GM08714 (cell line): ENCODE results near the gene RAB40B.

Experiments
- H3K4me3 ChIP-seq: fragments of 200-500 bp; sonication (Bioruptor generic); 2 replicates; pipeline ENCODE4 v1.5.1; 2014; ENCODE audit warnings: mild to moderate bottlenecking, low read length, inconsistent platforms
- ZNF274 ChIP-seq: IDR thresholded peaks from 2 replicates; pipeline ENCODE4 v1.6.1; 2012; ENCODE audit warnings: mild to moderate bottlenecking, low read depth, low read length

RAB40B gene

DNA sequence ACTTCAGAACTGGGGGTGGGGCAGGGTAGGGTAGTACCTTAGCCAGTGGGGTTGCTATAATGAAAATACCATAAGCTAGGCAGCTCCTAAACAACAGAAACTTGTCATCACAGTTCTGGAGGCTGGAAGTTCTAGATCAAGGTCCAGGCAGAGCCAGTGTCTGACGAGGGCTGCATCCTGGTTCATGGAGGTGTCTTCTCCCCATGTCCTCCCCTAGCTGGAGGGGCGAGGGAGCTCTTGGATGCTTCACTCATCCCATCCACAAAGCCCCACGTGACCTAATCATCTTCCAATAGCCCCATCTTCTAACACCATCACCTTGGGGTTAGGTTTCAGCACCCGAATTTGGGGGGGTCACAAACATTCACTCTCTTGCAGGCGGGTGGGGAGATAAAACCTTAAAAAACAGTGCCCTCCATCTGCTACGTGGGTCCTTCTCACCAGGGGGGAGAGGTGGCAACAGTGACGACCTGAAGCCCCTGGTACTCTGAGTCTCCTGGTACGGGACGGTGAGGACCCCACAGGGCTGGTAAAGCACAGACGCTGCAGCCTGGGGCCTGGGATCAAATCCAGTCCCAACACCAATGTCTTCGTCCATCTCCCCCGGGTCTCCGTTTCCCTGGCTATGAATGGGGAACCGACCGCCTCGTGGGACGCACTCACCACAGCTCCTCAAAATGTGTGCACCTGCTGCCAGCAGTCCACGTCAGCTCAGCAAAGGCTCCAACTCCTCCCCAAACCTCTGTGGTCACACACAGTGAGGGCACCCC lies 22.8 kb downstream of the RAB40B start:
- H3K4me3 ChIP-seq: no peak overlapping the region
- no peak for TF ChIP-seq ZNF274

DNA sequence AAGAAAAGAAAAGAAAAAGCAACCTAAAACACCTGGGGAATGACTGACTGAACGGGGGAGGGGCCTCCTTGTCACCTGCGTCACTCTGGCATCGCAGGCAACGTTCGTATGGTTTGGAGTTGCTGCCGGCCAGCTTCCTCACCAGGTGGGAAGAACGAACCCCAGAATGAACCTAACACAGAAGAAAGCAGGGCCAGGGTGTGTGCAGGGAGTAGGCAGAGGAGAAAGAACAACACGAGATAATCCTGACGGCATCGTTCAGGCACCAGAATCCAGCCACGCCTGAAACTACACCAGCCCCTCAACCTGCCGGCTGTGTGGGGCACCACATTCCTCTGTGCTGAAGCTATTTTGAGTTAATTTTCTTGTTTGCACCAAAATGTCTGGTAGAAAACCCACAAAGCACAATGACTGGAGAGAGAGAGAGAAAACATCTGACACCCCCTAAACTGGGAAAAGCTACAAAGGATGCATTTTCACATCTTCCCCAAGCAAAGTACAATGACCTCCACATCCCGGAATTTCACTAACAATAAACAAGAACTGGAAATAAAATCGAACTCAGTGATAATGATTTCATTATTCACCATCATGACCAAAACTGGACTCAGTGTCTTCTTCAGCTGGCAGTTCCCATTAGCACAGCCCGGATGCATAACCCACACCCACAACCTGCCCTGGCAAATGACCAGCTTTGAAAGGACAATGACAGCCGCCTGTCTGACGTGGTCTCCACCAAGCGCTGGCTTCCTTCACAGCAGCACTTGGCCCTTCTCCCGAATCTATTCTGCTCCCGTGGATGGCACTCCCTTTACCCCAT lies 23.6 kb downstream of the RAB40B start:
- no peak overlapping the region for H3K4me3 ChIP-seq
- no peak for TF ChIP-seq ZNF274

DNA sequence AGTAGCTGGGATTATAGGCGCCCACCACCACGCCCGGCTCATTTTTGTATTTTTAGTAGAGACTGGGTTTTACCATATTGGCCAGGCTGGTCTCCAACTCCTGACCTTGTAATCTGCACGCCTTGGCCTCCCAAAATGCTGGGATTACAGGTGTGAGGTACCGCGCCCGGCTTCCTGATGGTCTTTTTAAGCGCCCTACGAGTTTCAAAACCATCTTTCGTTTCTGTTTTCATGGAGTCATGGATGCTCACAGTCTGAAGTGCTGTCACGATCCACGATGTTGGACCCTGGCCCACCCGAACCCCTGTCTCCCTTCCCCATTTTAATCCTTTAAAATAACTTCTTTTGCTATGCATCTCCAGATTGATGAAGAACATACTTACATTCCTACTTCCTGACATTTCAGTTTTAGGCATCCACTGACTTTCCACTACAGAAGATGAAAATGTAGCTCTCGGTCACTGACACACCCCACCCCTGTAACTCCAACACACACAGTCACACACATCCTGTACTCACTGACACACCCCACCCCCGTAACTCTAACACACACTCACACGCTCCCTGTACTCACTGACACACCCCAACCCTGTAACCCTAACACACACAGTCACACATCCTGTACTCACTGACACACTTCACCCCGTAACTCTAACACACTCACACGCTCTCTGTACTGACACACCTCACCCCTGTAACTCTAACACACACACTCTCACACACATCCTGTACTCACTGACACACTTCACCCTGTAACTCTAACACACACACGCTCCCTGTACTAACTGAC lies 27.6 kb downstream of the RAB40B start:
- H3K4me3 ChIP-seq: no peak overlapping the region
- no peak for TF ChIP-seq ZNF274

DNA sequence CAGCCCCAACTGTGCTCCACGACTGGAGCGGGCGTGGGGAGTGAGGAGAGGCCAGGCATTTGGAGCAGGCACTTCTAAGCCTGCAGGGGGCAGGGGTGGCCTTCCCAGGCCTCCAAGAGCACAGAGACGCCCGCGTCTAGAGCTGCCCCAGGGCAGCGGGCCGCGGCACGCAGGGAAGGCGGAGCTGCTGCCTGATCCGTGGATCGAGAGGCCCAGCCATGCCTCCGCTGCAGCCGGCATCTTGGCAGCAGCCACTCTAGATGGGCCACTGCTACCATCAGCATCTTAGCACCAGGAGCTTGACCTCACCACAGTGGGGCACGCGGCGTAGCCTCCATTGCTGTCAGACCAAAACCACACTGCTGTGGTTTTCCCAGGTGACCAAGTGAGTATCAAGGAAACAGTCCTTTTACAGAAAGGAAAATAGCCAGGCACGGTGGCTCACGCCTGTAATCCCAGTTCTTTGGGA lies 29.8 kb downstream of the RAB40B start:
- TF ChIP-seq ZNF274: no peak

DNA sequence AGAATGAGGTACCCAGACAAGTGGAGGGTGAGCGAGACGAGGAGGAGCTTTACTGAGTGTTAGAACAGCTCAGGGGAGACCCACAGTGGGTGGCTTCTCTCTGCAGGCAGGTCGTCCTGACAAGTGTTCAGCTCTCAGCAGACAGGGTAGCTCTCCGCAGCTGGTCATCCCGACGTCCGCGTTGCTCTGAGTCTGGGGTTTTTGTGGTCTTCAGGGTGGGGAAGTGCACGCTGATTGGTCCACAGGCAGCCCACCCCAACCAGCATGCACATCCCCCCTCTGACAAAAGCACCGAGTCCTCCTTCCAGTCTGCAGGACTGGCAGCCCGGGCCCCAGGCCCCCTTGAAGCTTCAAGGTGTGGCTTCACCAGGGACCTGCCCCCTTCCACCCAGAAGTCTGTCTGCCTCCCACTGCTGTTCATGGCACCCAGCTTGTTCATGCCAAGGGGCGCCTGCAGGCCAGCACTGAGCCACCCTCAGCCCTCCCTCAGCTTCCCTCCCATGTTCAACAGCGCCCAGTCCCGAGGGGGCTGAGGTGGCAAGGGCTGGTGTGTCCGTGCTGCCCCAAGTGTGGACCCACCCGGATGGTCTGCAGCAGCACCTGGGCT lies 30.4 kb downstream of the RAB40B start:
- no peak overlapping the region for H3K4me3 ChIP-seq
- TF ChIP-seq ZNF274: no peak

More for the DNA sequence above, 29.8 kb downstream of the RAB40B start:
- H3K4me3 ChIP-seq: no peak overlapping the region

DNA sequence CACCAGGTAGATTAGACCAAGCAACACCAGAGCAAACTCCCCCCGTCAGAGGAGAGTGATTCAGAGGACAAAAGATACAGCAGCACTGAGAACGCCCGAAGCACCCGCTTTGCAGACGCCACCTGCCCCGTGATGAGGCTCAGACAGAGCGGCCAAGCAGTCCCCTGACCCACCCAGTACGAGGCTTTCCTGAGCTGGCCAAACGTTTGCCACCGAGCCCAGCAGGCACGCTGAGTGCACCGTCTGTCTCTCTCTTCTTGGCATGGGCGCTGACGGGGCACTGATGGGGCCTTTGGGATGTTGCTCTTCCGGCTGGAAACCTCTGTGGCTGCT lies 30.9 kb downstream of the RAB40B start:
- H3K4me3 ChIP-seq: no peak overlapping the region
- TF ChIP-seq ZNF274: no peak

DNA sequence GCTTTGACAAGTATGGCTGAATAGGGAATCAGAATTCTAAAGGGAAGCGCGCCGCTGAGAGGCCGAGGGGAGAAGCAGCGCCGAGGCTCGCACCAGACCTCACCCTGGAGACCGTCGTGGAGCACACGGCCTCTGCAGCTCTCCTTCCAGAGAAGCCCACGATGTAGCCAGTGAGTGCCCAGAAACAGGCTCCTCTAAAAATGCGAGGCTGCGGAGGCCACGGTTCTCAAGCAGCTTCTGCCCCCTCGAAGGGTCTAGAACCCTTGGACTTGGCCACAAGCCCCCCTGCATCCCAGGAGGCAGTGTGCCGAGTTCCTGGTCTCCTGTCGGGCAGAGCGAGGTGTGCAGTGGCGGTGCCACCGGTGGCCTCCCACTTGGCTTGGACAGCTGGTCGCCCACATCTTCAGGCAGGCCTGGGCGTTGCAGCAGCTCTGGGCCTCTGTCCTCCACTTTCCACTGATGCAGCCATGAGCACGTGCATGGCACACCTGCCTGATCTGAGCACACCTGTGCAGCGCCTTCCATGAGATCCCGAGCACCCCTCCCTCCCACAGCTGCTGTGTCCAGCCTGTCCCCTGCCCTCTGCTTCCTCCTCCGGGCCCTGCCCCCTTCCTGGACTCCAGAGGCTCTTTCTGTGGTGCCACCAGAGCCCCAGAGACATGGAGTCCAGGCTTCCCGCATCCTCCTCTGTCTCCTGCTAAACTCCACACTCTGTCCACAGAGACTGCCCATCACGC lies 31.4 kb downstream of the RAB40B start:
- no peak for TF ChIP-seq ZNF274
- H3K4me3 ChIP-seq: no peak overlapping the region

DNA sequence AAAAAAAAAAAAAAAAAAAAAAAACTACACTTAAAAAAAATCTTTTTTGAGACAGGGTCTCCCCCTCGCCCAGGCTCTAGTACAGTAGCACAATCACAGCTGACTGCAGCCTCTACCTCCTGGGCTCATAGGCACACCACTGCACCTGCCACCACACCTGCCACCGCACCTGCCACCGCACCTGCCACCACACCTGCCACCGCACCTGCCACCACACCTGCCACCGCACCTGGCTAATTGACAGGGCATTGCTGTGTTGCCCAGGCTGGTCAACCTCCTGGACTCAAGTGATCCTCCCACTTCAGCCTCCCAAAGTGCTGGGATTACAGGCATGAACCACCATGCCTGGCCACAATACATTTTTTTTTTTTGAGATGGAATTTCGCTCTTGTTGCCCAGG lies 32.6 kb downstream of the RAB40B start:
- H3K4me3 ChIP-seq: no peak overlapping the region
- no peak for TF ChIP-seq ZNF274

DNA sequence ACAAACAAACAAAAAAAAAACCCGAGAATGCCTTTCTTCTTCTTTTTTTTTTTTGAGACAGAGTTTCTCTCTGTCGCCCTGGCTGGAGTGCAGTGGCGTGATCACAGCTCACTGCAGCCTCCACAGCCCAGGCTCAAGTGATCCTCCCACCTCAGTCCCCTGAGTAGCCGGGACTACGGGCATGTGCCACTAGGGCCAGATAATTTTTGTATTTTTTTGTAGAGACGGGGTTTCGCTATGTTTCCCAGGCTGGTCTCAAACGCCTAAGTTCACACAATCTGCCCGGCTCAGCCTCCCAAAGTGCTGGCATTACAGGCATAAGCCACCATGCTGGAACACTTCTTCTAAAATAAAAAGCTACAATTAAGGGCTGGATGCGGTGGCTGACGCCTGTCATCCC lies 33.3 kb downstream of the RAB40B start:
- no peak overlapping the region for H3K4me3 ChIP-seq
- TF ChIP-seq ZNF274: no peak

DNA sequence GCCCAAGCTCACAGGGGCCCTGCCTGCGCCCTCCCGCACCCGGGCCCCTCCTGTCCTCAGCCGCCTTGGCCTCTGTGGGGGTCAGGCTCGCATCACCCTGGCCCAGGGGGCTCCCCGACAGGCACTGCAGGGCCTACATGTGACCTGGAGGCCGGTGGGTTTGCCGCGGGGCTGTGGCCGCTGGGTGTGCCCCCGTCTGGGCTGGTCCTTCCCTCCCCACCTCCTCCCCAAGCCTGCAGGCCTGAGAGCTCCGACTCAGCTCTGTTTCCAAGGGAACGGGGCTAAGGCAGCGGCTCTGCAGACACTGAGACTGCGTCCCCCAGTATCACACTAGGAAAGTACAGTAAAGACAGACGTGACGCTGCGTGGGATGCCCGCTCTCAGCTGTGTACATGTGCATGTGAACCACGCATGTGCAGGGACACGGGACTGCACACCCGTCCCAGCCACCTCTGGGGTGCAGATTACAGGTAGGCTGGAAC lies 33.8 kb downstream of the RAB40B start:
- no peak for TF ChIP-seq ZNF274
- H3K4me3 ChIP-seq: no peak overlapping the region

DNA sequence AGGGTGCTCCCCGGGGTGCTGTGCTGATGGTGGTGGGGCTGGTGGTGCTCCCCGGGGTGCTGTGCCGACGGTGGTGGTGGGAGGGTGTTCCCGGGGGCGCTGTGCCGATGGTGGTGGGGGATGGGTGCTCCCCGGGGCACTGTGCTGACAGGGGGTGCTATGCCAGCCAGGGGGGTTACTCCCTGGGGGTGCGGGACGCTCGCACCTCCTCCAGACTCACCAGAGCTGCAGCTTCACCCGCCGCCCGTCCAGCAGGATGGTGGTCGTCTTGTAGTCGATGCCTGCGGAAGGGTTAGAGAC lies 34.3 kb downstream of the RAB40B start:
- no peak for TF ChIP-seq ZNF274
- no peak overlapping the region for H3K4me3 ChIP-seq

DNA sequence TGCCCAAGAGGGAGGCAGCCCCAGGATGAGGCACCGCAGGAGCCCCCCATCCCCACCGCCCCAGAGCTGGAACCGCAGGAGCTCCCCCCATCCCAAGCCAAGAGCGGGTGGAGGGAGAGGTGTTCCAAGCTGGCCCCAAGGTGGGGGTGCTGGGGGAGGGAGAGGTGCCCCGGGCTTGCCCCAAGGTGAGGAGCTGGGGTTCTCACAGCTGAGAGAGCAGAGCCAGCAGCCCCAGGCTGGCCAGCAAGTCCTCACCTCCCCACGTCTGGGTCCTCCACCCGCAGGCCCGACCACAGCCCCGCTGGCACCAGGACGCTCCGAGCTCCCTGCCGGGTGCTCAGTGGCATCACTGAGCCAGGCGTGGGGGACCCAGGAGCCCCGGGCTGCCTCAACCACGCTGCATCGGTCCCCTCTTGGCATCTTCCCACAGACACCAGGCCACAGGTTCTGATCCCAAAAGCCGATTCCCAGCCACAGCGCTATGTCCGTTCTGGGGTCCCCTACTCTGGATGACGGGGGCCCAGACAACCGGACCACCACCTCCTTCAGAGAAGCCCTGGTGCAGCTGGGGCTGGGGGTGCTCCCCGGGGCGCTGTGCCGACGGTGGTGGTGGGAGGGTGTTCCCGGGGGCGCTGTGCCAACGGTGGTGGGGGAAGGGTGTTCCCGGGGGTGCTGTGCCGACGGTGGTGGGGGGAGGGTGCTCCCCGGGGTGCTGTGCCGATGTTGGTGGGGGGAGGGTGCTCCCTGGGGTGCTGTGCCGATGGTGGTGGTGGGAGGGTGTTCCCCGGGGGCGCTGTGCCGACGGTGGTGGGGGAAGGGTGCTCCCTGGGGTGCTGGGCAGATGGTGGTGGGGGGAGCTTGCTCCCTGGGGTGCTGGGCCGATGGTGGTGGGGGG lies 34.9 kb downstream of the RAB40B start:
- H3K4me3 ChIP-seq: no peak overlapping the region
- no peak for TF ChIP-seq ZNF274

DNA sequence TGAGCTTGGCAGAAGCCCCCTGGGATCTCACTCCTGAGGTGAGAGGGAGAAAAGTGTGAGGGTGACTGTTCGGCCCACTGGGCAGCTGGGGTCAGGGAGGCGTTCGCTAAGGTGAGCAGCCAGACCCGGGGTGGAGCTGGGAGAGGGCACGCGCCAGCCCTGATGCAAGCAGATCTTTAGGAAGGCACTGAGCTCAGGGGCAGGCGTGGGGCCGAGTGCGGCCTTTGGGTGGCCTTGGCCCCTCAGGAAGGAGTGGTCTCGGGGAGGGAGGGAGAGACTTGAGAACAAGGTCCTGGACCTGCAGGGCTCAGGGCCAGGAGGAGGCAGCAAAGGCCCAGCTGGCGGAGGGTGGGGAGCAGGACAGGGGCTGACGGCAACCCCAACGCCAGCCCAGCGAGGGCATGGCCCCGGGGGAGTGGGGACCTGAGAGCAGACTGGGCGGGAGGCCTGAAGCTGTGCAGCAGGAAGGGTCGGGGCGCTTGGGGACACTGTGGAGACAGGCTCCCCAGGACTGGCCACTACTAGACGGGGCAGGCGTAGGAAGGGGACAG lies 35.7 kb downstream of the RAB40B start:
- no peak overlapping the region for H3K4me3 ChIP-seq
- no peak for TF ChIP-seq ZNF274
